Stimulated activated CD4-positive, alpha-beta T cell treated with anti-CD3 and anti-CD28 coated beads, Interleukin-2, amount 100 ng/mL, for 24 hours (primary cell): ENCODE results near the gene INSRR.
A peak's percentile ranks its signal among the peaks of the same experiment; 100 is the strongest.

Experiments
- DNase-seq, 2 donors: peaks; one replicate each; pipeline ENCODE4 v3.0.0-alpha.2; 2020

The INSRR gene

DNA sequence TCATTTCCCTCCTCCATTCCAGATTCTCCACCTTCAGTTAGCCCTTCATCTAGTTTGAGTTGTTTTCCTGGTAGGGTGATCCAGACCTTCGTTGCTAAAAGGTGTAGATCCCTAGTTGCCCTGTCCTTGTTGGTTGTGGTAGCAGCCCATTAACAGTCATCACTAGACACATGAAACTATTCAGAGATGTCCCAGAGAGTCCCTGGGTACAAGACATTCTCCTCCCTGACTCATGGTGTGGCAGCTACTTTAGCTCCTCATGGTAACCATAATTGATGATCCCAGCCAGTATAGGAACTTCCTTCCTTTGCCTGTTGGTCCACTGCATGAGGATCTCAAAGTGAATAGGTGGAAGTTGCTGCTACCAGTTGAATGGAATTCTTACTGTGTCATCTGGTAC is 36.2 kb downstream of the INSRR start:
- no peak for DNase-seq

DNA sequence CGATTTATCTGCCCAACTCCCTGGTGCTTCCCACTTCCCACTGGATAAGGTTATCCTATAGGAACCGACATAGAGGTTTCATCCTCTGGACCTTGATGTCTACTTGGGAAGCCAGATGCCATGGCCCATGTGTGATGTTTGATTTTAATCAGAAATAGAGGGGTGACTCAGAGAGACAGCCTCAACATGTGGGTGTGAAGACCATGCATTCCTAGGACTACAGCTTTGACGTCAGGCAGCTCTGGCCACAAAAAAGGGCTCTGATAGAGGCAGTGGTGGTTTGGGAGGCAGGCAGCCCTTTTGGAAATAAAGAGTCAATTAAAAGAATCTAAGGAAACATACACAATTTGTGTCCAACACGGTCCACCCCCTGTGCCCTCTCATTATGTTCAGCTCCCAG is 37.1 kb downstream of the INSRR start:
- peak in 1 of 2 donors; percentile 54 for DNase-seq

DNA sequence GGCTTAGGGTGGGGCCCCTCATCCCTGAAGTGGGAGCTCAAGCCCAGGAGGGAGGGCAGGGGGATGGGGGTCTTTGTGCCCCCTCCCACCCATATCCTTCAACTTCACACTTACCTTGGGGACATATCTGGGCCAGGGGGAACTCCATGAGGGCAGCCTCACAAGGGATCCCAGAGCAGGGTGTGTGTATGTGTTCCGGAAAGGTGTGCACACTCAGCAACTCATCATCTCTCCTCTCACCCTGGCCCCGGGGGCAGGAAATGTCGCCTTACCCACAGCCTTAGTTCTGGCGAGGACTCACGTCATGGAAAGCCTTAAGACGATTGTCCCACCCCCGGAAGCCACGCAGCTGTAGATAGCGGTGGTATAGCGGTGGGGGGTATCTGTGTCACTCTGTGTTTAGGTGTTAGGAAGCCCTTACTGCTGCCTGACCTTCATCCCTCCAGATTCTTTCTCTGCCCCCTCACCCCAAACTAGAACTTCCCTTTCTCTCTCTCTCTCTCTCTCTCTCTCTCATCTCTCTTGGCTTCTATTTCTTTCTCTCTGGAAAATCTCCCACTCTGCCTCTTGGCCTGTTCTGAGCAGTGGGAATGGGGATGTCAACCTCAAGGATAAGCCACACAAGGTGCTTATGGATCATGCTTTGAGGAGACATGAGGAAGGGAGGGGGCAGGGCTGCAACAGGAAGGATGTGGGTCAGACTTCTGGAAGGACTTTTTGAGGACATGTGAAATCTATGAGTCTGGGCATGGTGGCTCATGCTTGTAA is 42.2 kb downstream of the INSRR start, which contains the start of gene SH2D2A:
SH2D2A (minus strand) TSS at position 288 of the 768 bp plus-strand sequence; CDS start at position 148, 140 bp downstream.
- DNase-seq = peak; percentile 91 to 94

DNA sequence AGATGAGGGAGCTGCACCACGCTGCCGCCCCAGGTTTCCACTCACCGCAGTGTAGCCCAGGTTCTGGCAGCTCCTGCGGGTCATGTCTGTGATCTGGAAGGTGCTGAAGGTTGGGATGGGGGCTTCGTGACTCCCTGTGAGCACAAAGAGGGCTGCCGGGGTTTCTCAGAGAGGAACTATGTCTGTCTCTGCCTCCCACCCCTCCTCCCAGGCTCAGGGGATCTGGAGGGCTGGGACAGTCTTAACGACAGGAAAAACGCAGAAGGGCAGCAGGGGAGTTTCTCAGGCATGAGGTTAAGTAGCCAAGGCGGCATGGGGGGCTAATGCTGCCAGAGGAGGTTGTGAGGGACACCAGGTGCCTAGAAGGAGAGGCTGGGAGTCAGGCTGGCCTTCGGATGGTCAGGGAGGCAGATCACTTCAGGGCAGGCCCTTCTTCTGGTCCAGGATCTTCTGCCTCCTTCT is 42.9 kb downstream of the INSRR start:
- DNase-seq = peak in 1 of 2 donors; percentile 26

DNA sequence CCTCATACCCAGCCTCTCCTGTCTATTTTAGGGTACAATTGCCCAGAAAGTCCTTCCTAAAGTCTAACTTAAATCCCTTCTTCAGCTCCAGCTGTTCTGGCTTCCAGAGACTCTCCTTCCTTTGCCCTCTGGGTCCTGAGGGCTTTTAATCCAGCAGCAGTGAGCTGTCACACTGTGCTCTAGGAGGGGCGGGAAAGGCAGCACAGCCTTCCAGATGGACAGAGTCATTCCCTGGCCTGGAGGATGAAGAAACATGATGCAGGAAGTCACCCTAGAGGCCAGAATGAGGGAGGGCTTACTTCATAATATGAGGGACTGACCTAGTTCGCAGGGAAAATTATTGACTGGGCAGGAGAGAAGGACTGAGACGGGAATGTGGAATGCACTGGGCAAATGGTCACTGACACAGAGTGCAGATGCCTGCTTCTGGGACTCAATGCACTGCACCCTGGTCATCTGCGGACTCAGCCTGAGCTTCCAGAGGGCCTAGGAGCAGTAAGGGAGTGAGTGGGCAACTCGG is 43.5 kb downstream of the INSRR start:
- DNase-seq = no peak

DNA sequence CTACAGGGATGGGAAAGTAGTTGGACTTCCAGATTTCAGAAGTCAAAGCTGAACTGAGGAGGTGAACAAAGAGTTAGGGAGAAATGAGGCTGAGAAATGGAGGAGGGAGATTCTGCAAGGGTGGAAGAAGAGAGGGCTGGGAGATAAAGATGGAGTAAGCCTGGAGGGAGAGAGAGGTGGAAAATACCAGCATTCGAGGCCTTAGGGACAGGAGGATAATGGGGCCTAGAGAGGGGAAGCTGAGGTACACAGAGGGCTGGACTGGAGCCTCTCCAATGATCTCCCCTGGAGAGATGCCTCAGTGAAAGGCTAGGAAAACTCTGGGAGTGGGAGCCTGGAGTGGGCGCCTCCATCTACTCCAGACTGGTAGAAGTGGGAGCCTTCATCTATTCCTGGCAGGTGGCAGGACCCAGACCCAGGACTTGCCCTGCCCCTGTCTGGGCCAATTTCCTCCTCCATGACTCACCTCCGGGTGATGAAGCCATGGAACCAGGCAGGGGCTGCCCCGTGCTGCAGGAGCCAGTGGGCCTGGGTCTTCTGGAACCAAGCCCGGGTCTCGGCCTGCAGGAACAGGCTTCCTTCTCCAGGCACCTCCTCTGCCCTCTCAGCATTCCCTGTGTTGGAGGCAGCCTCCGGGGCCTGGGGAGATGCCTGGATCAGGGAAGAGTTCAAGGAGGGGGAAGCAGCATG is 44.2 kb downstream of the INSRR start:
- peak; percentile 48 to 59 for DNase-seq

DNA sequence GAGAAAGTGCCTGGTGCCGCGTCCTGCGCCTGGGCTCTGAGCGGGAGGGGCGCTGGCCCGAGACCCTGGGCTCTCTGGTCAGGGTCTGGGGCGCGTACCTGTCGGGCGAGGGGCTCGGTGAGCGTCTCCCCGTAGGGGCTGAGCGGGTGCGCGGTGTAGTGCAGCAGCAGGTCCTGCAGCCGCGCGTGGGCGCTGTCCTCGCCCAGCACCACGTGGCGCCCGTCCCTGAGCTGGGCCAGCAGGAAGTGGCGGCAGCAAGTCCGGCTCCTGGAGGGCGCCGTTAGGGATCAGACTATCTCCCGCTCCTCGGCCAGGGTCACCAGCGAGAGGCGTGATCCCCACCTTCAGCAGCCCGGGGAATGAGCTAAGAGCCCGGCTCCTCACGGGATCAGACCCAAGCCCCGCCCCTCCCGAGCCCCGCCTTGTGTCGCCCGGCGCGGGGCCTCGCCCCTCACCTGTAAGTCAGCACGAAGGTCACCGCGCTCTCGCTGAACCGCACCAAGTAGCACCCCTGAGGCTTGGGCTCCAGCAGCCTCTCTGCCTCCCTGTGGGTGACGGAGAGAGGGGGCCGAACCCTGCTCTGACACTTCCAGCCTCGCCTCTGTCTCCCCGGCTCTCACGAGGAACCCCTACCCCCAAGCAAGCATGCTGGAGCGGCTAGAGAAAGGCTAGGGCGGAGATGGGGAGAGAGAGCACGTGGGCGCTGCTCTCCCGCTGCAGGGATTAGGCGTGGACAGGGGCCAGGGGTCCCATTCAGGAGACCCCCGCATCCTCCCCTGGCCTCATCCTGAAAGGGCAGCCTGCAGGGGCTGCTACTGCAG is 45.0 kb downstream of the INSRR start:
- DNase-seq = peak; percentile 75 to 88

DNA sequence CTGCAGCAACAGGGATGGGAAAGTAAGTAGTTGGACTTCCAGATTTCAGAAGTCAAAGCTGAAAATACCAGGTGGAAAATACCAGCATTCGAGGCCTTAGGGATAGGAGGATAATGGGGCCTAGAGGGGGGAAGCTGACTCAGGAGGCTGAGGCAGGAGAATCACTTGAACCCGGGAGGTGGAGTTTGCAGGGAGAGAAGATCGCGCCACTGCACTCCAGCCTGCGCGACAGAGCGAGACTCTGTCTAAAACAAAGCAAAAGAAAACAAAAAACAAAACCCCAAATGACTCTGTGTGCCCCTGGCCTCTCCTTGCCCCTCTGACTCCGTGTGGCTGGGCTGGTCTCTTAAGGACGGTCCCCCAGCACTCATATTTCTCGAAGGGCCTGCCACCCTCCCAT is 45.6 kb downstream of the INSRR start:
- DNase-seq = no peak

DNA sequence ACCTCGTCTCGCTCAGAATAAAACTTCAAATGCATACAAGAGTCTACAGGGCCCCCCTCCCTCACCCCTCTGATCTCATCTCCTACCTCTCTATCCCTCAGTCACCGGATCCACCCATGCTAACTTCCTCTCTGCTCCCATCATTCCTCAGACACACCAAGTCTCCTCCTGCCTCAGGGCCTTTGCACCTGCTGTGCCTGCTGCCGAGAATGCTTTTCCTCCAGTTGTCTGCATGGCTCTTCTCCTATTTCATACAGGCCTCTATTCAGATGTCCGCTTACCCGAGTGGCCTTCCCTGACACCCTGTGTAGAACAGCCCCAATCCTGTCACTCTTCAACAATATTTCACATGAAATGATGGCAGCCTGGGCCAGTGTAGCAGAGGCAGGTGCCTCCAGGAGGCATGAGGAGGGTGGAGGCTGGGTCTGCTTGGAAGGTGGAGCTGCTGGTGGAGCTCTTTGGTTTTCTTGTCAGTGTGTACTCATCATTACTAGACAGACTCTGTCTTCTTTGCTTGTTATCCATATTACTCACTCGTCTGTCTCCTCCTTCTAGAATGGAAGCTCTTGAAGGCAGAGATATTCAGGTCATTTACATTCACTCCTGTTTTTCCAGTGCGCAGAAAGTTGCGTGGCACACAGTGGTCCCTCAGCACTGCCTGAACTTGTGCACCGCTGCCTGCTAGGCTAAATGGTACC is 46.5 kb downstream of the INSRR start:
- DNase-seq = no peak

DNA sequence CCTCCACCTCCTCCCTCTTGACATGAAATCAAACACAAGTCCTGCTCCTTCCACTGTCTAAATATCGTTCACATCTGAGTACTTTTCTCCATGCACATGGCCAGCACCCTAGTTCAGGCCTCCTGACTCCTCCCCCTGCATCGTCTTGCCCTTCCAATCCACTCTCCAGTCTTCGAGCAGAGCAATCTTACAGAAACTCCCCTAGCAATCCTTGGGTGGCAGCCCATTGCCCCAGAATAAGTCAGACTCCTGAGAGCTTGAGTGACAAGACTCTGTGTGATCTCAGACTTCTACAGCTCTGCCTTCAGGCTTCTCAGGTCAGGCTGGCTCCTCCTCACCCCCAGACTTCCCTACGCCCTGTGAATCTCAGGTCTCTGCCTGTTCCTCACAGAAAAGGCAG is 47.7 kb downstream of the INSRR start:
- DNase-seq = no peak

DNA sequence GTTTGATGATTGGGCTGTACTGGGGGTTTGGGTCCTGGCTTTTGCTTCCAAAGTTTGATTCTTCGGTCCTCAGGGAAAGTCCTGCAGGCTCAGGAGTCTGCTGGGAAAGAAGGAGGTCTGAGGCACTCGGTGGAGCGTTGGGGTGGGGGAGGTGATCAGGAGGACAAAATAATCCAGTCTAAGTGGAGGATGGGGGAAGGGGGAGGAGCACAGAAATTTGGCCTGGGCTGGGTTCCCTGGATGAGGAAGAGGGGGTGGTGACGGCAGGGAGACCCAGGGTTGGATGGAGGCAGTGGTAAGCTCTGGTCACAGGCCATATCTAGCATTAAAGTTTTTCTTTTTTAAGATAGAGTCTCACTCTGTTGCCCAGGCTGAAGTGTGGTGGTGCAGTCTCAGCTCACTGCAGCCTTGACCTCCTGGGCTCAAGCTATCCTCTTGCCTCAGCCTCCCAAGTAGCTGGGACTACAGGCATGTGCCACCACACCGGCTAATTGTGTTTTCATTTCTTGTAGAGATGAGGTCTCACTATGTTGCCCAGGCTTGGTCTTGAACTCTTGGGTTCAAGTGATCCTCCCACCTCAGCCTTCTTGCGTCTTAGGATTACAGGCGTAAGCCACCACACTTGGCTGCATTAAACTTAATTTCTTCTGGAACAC is 49.1 kb downstream of the INSRR start:
- no peak for DNase-seq

DNA sequence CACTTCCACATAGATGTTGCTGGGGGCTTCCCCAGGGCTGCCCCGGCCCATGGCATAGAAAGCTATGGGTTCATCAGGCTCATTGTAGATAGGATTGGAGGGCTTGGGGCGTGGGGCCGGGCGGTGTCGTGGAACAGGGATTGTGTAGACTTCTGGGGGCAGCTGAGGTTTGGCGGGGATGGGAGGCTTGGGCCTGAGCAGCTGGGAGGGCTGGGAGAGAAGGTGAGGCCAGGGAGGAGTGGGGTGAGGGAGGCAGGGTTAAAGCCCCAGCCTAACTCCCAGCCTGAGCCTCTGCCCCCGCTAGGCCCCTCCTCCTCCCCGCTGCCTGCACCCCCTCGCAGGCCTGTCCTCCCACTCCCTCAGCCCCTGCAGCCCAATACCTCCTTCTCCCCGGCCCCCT is 49.6 kb downstream of the INSRR start:
- DNase-seq = no peak

DNA sequence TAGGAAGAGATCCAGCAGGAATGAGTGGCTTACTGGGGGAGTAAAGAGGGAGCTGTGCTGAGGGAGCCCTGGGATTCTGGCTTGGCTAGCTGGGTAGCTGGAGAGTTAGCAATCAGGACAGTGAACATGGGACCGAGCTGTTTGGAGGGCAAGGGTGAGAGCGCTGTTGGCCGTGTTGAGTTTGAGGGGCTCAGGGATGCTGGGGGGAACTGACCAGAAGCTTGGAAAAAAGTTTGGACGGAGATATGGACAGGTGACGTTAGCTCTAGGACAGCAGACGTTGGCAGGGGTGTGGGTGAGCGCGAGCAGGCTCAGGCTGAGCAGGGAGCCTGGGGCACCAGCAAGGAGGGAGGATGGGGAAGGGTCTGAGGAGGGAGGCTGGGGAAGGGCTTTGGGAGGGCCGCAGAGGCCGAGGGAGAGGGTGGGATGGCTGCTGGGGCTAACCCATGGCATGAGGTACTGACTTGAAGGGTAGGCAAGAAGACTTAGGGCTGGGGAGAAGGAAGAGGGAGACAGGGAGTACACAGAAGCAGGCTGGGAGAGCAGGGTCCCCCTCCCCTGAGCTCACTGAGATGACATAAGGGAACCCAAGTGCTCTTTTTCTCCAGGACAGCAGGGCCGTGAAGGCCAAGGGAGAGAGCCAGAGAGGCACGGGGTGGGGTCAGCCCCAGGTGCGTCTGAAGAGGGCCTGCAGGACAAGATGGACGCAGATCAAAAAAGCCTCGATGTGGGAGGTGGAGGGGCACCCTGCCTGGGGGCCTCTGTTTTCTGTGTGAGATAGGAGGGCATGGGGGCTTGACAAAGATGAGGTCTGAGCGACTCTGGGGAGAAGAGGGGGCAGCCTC is 50.5 kb downstream of the INSRR start:
- DNase-seq = no peak

DNA sequence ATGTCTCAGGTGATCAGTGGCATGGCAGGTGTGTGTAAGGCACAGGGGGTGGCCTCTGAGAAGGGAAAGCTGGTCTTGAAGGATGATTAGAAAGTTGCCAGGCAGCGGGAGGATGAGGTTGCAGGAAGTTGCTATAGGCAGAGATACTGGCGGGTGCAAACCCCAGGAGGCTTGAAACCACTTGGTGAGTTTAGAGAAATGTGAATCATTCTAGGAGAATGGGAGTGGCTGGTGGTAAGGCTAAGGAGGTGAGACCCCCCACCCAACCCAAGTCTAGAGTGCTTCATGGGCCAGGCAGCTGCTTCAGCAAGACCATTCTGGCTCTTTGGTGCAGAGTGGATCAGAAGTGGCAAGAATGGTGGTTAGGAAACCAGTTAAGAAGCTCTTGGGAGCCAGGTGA is 51.3 kb downstream of the INSRR start:
- no peak for DNase-seq

DNA sequence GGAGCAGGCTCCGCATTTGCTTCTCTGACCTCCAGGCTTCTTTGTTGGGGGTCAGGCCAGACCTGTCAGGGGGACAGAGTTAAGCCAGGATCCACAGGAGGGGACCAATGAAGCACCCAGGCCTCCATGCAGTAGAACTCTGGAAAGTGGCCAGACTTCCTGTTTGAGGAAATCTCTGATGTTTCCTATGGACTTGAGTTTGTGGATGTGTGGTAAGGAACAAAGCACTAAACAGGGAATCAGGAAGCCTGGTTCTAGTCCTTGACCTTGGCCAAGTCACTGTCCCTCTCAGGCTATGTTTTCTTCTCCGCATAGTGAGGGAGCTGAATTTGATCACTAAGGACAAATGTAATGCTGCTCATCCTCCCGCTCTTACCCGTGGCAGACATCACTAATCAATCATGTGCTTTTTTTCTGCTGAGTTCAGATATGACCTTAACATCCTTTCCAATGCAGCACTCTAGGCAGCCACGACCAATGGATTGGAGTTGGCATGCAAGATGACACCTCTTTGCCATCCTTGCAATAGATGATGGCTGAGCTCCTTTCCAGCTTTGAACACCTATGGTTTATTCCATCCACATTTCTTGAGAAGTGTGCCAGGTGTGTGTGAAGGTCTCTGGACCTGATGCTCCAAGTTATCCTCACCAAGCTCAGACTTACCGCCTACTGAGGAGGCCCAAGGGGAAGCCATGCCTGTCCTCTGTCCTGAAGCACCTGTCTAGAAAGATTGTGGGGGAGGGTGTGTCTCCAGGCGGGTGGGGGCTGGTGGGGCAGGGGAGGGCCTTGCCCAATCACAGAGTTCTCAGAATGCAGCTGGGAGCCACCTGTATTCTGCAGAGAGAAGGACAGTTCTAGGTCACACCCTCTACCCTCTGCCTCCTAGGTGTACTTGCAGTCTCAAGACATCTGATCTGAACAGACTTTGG is 52.1 kb downstream of the INSRR start:
- DNase-seq = no peak

DNA sequence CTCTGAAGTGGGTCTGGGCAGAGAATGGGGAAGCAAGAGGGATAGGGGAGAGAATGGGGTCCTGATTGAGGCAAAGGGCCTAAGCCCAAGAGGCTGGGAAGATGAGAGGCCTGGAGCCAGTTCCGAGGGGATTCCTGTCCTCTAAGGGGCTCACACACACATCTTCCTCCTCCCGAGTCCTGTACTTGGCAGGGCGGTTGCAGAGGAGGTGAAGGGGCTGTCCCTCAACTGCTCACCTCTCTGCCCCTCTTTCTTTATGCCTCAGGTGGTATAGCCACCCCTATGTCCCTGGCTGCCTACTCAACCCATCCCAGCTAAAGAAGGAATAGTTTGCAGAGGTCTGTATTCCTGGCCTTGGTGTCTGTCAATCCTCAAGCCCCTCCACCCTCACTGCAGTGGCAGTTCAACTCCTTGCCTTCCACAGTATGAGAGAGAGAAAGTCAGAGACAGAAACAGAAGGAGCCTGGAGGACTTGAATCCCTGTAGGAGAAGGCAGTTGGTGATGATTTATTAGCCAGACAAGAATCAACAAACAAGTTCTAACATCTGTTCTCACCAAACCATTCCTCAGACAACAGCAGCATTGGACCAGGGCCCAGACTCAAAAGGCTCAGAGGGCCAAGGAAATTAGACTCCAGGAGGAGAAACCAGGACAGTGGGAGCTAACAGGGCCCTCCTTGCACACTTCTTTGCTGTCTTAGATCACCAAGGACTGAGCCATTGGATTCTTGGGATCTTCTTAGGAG is 53.0 kb downstream of the INSRR start:
- DNase-seq = no peak

DNA sequence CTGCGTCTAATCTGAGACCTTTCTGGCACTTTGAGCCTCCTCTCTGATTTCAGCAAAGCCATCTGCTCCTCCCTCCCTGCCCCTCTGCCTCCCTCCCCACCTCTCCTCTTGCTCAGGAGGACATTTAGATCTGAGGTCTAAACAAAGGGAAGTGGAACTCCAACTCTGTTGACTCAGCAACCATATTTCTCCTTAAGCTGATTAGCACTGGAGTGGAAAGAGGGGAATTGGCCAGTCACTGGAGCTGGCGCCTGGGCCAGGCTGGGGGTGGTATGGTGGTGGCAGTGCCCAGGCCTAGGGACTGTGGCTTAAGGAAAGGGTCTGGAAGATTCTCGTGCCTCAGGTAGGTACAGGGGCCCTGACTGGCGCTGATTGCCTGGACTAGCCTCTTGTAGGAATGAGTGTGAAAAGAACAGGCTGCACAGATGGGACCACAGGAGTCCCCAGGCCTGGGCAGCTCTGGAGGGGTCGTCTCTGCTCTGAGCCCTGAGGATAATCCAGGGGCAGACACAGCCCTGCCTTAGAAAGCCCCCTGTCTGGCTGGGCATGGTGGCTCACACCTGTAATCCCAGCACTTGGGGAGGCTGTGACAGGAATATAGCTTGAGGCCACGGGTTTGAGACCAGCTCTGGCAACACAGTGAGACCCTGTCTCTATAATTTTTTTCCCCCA is 54.2 kb downstream of the INSRR start:
- no peak for DNase-seq

DNA sequence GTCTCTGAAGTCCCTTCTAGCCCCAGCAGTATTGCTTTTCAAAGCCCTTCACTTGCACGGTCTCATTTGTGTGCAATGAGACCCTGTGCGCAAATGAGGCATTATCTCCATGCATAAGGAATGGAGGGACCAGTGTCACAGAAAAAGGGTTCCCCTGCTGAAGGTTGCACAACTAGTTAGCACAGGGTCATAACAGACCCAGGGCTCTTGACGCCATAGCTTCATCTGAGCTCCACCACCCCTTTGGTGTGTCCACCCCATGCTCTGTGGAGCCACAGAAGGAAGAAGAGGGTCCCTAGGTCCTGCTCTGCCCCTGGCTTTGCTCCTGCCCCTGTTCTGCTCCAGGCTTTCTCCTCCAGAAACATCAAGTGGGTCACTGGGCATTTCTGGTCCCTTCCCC is 54.9 kb downstream of the INSRR start:
- no peak for DNase-seq
